T-helper 1 cell treated with Interleukin-12 subunit alpha and Interleukin-12 subunit beta and Interleukin-4 antibody, amounts not matched to agents 30 μg/mL and 1 μg/mL, for 36 hours (primary cell): ENCODE data around the gene ATF6.

ENCODE experiments used
- H3K27ac Mint-ChIP-seq: one replicate; pipeline ENCODE4 v1.8.0; 2021; ENCODE audit warnings: mild to moderate bottlenecking, mixed read lengths
- H3K27me3 Mint-ChIP-seq: one replicate; pipeline ENCODE4 v1.8.0; 2021; ENCODE audit warnings: low read depth, mixed read lengths
- H3K36me3 Mint-ChIP-seq: one replicate; pipeline ENCODE4 v1.8.0; 2021; ENCODE audit warnings: low read depth, mixed read lengths
- H3K4me1 Mint-ChIP-seq: one replicate; pipeline ENCODE4 v1.8.0; 2021; ENCODE audit warnings: low read depth, mixed read lengths
- H3K4me3 Mint-ChIP-seq: one replicate; pipeline ENCODE4 v1.8.0; 2021; ENCODE audit warnings: mild to moderate bottlenecking, moderate library complexity, mixed read lengths
- H3K9me3 Mint-ChIP-seq: one replicate; pipeline ENCODE4 v1.8.0; 2021; ENCODE audit warnings: mixed read lengths

ATF6 gene

DNA sequence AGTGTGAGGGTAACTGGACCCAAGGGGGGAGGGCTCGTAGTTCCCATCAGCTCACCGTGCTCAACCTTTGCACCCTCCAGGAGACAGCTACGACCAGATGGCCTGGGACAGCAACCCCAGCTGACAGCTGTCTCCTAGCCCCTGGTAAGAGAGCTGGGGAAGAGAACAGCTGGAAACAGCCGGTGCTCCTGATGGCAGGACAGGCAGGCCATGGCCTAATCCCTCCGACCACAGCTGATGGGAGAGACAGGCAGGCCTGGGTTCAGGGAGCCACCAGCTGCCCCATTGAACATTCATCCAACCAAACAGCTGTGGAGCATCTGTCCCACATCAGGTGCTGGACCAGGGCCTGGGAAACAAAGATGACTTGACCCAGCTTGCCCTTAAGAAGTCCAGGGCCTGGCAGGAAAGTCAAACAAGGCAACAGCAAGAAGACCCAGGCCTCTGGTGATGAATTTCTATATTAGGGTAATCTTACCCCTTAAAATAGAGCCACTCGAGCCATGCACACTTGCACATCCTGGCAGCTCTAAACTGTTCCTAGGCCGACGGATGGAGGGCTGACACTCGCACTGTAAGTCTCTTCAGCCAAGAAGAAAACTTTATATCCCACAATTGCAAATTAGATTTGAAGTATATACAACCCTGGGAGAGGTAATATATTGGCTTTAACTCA is 245.4 kb downstream of the ATF6 start:
- H3K27ac Mint-ChIP-seq: no peak overlapping the region
- no peaks in the 10 kb centered on the region for H3K27me3 Mint-ChIP-seq
- H3K9me3 Mint-ChIP-seq: peaks cover 6% of the 10 kb centered on the region
- H3K4me1 Mint-ChIP-seq: no peaks in the 10 kb centered on the region
- H3K36me3 Mint-ChIP-seq: no peaks in the 10 kb centered on the region
- no peak overlapping the region for H3K4me3 Mint-ChIP-seq

DNA sequence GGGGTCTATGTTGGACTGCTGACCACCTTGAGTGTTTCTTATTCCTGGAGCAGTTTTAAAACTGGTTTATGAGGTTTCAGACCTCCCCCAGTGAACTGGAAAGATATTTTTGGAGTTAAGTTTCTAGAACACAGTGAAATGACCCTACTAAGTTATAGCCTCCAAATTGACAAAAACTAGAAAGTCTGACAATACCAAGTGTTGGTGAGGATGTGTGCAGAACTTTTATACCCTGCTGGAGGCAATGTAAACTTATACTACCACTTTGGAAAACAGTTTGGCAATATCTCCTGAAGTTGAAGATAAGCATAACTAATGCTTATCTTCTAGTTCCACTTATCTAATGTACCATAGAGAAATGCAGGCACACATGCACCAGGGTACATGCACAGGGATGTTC is 247.2 kb downstream of the ATF6 start:
- H3K36me3 Mint-ChIP-seq: no peaks in the 10 kb centered on the region
- peaks cover 3% of the 10 kb centered on the region for H3K27me3 Mint-ChIP-seq
- H3K4me3 Mint-ChIP-seq: no peak overlapping the region
- no peaks in the 10 kb centered on the region for H3K4me1 Mint-ChIP-seq
- H3K27ac Mint-ChIP-seq: no peak overlapping the region
- peaks cover 9% of the 10 kb centered on the region for H3K9me3 Mint-ChIP-seq
